ENCODE measurements around the gene P2RY12.

- TF ChIP-seq POLR2A (IDR thresholded peaks at IDR 0.05; ENCODE audit: low read length) (no peak), KDM5A (IDR thresholded peaks at IDR 0.05) (no peak), SREBF2 (IDR thresholded peaks at IDR 0.05) (no peak), CTCF (IDR thresholded peaks at IDR 0.05) (no peak)
These were observed 66.2 kb downstream of the P2RY12 start for GRCh38 chr3:151318313-151318712.
